GM10266 (cell line): ENCODE data around the gene KRTAP12-4.

ENCODE experiments used
- DNase-seq: peaks from one replicate; pipeline ENCODE4 v3.0.0; 2012; ENCODE audit errors: extremely low spot score
- TF ChIP-seq, protein P1 (sequence below): IDR thresholded peaks from 2 replicates; pipeline ENCODE4 v1.5.1; 2012; ENCODE audit warnings: mild to moderate bottlenecking, low read depth; ENCODE audit not compliant: control insufficient read depth, insufficient read depth; ENCODE audit errors: missing control alignments

Gene KRTAP12-4

DNA sequence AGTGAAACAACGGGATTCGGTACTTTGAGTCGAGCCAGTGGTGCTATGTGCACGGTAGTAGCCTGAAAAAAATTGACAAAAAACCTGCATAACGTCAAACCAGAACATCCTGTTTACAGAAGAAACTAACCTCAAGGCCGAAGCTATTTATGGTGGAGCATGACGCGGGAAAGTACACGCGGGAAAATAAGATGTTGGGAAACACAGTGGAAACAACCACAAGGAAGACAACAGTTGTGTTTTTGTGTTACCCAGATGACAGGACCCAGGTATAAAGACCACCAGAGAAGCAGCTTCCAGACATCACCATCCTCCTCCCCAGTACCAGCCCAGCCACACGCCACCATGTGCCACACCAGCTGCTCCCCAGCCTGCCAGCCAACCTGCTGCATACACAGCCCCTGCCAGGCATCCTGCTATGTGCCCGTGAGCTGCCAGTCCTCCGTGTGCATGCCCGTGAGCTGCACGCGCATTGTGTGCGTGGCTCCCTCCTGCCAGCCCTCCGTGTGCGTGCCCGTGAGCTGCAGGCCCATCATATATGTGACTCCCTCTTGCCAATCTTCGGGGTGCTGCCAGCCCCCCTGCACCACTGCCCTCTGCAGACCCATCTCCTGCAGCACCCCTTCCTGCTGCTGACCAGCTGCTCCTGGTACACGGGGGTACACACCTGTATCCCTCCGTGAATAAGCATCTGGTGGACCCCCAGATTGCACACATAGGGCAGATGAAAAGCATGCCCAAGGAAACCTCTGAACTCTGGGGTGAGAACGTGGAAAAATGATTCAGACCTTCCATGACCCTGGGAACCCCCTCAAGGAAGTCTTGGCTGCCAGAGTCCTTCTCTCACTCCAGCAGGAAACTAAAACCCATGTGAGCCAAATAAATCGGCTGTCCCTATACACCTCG, 3.4 kb upstream of the KRTAP12-4 start, which contains the start of gene KRTAP12-3:
KRTAP12-3 (plus strand) TSS at position 298 of the 906 bp plus-strand sequence; CDS start at position 346, 48 bp downstream.
- TF ChIP-seq, protein P1, sequence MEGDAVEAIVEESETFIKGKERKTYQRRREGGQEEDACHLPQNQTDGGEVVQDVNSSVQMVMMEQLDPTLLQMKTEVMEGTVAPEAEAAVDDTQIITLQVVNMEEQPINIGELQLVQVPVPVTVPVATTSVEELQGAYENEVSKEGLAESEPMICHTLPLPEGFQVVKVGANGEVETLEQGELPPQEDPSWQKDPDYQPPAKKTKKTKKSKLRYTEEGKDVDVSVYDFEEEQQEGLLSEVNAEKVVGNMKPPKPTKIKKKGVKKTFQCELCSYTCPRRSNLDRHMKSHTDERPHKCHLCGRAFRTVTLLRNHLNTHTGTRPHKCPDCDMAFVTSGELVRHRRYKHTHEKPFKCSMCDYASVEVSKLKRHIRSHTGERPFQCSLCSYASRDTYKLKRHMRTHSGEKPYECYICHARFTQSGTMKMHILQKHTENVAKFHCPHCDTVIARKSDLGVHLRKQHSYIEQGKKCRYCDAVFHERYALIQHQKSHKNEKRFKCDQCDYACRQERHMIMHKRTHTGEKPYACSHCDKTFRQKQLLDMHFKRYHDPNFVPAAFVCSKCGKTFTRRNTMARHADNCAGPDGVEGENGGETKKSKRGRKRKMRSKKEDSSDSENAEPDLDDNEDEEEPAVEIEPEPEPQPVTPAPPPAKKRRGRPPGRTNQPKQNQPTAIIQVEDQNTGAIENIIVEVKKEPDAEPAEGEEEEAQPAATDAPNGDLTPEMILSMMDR: no peak
- DNase-seq: no peak

DNA sequence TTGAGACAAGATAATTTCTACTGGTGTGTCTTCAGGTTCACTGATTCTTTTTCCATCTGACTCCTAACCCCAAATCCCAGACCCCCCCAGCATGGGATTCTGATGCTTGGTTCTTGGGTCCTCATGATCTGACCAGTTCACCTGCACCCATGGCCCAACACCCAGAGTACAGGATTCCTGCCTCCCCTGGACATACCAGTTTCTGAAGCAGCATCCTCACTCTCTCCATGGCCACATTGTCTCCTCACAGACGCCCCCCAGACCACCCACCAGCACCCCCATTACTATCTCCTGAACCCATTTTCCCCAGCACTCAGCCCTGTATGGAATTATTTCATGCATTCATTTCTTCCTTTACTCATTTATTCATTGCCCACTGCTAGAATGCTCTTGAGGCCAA, 2.4 kb upstream of the KRTAP12-4 start:
- TF ChIP-seq, protein P1: no peak
- DNase-seq: no peak

DNA sequence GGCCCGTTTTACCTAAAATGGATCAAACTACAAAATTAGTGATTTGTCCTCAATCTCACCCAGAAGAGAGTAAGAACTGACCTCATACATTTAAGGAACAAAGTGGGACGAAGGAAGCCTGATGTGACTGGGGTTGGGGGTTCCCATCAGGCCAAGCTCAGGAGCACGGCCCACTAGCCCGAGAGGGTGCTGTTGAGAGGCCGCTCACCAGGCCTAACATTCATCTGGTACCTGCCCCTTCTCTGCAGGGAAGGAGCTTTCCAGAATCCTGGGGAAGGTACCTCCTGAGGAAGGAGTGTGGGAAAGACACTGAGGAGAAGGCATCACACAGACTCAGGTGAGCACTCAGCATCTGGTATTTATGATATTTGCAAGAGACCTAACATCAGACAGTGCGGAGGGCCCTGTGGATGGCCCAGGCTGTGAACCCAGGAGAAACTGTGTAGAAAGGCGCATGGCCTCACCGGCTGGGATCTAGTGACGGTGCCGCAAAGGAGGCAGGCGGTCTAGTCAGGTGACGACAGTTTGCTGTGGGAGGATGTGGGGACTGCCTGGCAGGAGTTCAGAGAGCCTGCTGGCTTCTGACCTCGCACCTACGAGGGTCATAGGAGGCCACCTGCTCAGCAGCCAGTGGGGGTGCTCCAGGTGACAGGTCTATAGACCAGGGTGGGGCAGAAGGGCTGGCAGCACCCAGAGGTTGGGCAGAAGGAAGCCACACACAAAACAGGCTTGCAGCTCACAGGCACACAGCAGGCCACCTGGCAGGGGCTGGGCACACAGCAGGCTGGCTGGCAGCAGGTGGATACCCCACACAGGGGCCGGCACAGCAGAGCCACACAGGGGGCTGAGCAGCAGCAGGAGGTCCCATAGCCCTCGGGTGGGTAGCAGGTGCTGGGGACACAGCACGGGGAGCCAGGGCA, 543 bp downstream of the KRTAP12-4 start:
- TF ChIP-seq, protein P1: no peak
- DNase-seq: no peak

DNA sequence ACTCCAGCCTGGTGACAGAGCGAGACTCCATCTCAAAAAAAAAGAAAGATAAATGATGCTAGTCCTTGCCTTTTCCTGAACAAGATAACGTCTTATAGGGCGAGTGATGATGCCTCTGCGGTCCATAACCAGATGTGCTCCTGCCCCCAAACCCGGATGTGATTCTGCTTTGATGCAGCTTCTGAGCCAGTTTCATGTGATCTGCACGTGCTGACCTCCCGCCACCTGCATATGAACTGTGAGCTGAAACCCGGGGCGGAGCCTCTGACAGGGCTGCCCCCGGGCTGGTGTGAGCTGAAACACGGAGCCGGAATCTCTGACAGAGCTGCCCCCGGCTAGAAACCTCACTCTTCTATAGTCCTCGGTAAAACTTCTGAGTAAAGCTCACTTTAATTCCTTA, 1.3 kb downstream of the KRTAP12-4 start:
- TF ChIP-seq, protein P1: no peak
- DNase-seq: no peak

DNA sequence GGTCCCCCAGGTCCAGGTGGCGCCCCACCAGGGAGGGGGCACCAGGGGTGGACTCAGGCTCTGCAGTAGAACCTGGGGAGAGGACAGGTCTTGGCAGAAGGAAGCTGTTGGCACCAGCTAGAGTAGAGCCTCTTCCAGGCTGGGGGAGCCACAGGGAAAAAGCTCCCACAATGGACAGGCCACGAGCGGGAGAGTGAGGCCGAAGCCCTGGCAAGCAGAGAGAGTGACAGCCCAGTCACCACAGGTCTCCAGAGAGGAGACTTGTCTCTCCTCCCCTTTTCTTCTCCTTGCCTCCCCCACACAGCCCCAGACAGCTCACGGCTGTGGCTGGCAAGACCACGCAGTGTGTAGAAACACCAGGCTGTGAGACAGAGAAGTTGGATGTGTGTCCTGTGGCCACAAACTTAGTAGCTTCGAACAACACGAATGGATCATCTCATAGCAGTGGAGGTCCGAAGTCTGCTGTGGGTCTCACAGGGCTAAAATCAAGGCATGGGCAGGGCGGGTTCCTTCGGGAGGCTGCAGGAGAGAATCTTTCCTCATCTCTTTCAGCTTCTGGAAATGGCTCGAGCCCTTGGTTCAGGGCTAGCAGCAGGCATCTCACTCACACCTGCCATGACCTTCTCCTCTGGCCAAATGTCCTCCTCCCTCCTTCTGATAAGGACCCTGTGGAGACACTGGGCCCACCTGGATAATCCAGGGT, 3.3 kb downstream of the KRTAP12-4 start:
- TF ChIP-seq, protein P1: no peak
- no peak for DNase-seq

DNA sequence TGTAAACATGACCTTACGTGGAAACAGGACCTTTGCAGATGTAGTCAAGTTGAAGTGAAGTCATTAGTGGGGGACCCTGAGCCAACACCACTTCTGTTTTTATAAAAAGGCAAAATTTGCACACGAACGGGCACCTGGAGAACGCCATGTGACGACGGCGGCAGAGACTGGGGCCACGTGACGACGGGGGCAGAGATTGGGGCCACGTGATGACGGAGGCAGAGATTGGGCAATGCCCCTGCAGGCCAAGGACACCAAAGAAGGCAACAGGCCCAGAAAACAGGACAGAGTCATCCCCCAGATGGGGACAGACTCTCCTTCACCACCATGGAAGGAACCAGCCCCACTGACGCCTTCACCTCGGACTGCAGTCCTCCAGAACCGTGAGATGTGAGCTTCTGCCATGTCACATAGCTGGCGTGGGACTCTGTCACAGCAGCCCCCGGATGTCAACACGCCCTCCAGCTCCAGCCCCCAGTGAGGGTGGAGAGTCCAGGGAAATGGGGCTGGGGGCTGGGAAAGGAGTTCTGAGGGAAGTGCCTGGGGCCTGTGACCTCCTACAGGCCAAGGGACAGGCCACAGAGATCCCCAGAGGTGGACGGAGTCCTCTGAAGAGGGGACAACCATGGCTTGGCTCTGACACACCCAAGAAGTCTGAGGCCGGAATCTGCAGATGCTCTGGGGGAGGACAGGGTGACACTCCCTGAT, 4.0 kb downstream of the KRTAP12-4 start:
- TF ChIP-seq, protein P1: no peak
- DNase-seq: no peak
